ENCODE data around the gene GFY. TPM values are rescaled to one million over a fixed set of nuclear protein-coding genes. Genes with fewer than 3 reads are reported as not detected.
"Not testable (repeated sequence)": the region's sequence is repeated elsewhere in the genome, so short reads cannot be mapped to it uniquely, and the experiment has no call there.

GFY gene
- total RNA-seq, 2 experiments from 2014 or later, result not detected

DNA sequence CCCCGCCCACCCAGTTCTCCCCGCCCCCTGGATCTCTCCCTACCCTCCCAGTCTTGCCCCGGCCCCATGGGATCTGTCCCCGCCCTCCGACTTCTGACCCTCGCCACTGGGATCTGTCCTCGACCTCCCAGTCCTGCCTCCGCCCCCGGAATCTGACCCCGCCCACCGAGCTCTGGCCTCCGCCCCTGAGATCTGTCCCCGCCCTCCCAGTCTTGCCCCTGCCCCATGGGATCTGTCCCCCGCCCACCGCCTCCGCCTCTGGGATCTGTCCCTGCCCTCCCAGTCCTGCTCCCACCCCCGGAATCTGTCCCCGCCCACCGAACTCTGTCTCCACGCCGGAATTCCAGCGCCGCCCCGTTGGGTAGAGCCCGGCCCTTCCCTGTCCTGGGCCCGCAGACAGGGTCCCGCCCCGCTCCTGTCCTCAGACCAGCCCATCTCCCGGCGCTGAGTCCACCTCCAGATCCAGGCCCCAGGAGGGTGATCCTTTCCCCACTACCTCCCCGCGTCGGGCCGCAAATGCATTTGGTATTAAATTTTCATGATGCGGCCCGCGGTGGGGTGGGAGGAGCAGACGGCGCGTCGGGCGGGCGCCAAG is 17.7 kb downstream of the GFY start:
- H3K4me1 Mint-ChIP-seq, result peaks cover 56% of the 10 kb centered on the region
- H3K4me3 Mint-ChIP-seq, result peak overlapping the region; percentile 80
- ChIA-PET CTCF (interaction anchor here (0.6 to 2.2 kb wide), 12 partner anchors 9 to 449 kb away, joined by 3 to 11 read pairs (median 4); partner anchors contain the start of genes PIH1D1 and RUVBL2), POLR2A (interaction anchor here (1.0 to 3.4 kb wide), 3 partner anchors 9 to 50 kb away, joined by 3 to 19 read pairs (median 16); partner anchors contain the start of genes ALDH16A1 and PIH1D1)
- H3K36me3 Mint-ChIP-seq (ENCODE audit: low read depth), result peaks cover 24% of the 10 kb centered on the region
- peak; percentile 77 for DNase-seq
- peak overlapping the region; percentile 83 for H3K27ac Mint-ChIP-seq
- peaks cover 44% of the 10 kb centered on the region for H3K27me3 Mint-ChIP-seq
- H3K9me3 Mint-ChIP-seq, result no peaks in the 10 kb centered on the region

DNA sequence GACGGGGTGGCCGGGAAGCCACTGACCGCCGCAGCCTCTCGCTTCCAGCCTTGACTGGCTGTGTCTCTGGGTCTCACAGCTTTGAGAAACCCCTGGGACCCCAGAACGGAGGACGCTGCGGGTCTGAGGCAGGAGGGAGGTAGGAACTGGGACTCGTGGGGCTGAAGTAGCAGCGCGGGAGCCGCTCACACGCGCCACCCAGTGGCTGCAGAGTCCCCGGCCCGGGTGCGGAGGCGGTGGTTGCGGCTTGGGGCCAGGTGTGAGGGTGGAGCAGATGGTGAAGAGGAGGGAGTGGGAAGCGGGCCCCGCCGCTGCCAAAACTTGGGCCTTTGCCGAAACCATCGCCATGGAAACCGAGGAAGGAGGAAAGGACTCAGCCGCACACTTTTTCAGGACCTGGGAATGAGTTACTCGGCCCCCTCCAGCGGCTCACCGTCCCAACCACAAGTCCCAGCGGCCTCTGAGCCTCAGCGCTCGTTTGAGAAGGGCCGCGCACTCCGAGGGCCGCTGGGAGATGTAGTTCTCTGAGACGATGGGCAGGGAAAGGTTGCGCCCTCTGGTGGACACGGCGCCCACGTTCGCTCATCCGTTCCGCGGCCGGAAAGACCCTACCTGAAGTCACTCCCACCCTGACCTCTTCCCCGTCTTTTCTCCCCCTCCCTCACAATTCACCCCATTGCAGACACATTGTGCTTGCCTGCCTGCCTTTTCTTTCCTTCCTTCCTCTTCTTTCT is 18.3 kb downstream of the GFY start:
- POLR2A ChIA-PET, result interaction anchor here (1.0 to 3.4 kb wide), 4 partner anchors 9 to 52 kb away, joined by 3 to 19 read pairs (median 10); partner anchors contain the start of genes ALDH16A1 and PIH1D1

DNA sequence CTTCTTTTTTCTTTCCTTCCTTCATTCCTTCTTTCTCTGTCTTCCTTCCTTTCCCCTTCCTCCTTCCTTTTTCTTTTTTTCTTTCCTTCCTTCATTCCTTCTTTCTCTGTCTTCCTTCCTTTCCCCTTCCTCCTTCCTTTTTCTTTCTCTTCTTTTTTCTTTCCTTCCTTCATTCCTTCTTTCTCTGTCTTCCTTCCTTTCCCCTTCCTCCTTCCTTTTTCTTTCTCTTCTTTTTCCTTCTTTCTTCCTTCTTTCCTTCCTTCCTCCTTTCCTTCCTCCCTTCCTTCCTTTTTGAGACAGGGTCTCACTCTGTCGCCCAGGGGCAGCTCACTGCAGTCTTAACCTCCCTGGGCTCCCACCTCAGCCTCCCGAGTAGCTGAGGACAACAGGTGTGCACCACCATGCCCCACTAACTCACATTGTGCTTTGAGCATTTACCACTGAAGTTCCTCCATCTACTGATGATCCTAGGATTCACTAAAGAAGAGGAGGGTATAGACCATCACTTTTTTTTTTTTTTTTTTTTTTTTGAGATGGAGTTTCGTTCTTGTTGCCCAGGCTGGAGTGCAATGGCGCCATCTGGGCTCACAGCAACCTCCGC is 19.0 kb downstream of the GFY start:
- H3K9me3 Mint-ChIP-seq, DNase-seq: not testable (repeated sequence)
- POLR2A ChIA-PET, result interaction anchor here (1.5 to 3.4 kb wide), 4 partner anchors 8 to 53 kb away, joined by 3 to 19 read pairs (median 10); partner anchors contain the start of genes ALDH16A1 and PIH1D1
- H3K4me3 Mint-ChIP-seq, result peak overlapping the region; percentile 80
- H3K27ac Mint-ChIP-seq, result peak overlapping the region; percentile 83
- H3K36me3 Mint-ChIP-seq (ENCODE audit: low read depth), result peaks cover 38% of the 10 kb centered on the region
- CTCF ChIA-PET, result interaction anchor here (0.6 to 2.5 kb wide), 10 partner anchors 26 to 1766 kb away, joined by 3 to 17 read pairs (median 4); partner anchors contain the start of gene FLT3LG
- peaks cover 31% of the 10 kb centered on the region for H3K27me3 Mint-ChIP-seq
- peaks cover 67% of the 10 kb centered on the region for H3K4me1 Mint-ChIP-seq

More for the DNA sequence above, 18.3 kb downstream of the GFY start:
- peak overlapping the region; percentile 80 for H3K4me3 Mint-ChIP-seq
- no peaks in the 10 kb centered on the region for H3K9me3 Mint-ChIP-seq
- peak; percentile 95 for DNase-seq
- H3K27me3 Mint-ChIP-seq, result peaks cover 38% of the 10 kb centered on the region
- CTCF ChIA-PET, result interaction anchor here (0.6 to 2.5 kb wide), 17 partner anchors 8 to 1767 kb away, joined by 3 to 17 read pairs (median 5); partner anchors contain the start of genes PIH1D1 and RUVBL2
- H3K4me1 Mint-ChIP-seq, result peaks cover 62% of the 10 kb centered on the region
- H3K27ac Mint-ChIP-seq, result peak overlapping the region; percentile 83
- peaks cover 31% of the 10 kb centered on the region for H3K36me3 Mint-ChIP-seq (ENCODE audit: low read depth)

- Mint-ChIP-seq H3K27ac (no peak overlapping the region), H3K27me3 (peaks cover 13% of the 10 kb centered on the region), H3K4me3 (no peak overlapping the region), H3K4me1 (peaks cover 76% of the 10 kb centered on the region), H3K9me3 (no peaks in the 10 kb centered on the region), H3K36me3 (ENCODE audit: low read depth) (peaks cover 53% of the 10 kb centered on the region)
- ChIA-PET CTCF (interaction anchor here (0.7 to 2.5 kb wide), 7 partner anchors 24 to 243 kb away, joined by 3 to 17 read pairs (median 10); partner anchors contain the start of genes ADM5 and FLT3LG), POLR2A (interaction anchor here (1.2 to 1.5 kb wide), 2 partner anchors 27 to 52 kb away, joined by 3 to 5 read pairs; no protein-coding TSS in a partner anchor)
- no peak for DNase-seq
Measured at GRCh38 chr19:49445997-49446396, 20.8 kb downstream of the GFY start.

- Mint-ChIP-seq H3K27me3 (no peaks in the 10 kb centered on the region), H3K36me3 (ENCODE audit: low read depth) (peaks cover 60% of the 10 kb centered on the region), H3K4me3 (no peak overlapping the region), H3K9me3 (no peaks in the 10 kb centered on the region), H3K4me1 (peaks cover 73% of the 10 kb centered on the region), H3K27ac (no peak overlapping the region)
- peak; percentile 34 for DNase-seq
- ChIA-PET CTCF (interaction anchor here (1.1 to 1.3 kb wide), 2 partner anchors 29 to 56 kb away, joined by 3 read pairs; no protein-coding TSS in a partner anchor), POLR2A (interaction anchor here (1.4 kb wide), 1 partner anchor 22 kb away, joined by 7 read pairs; no protein-coding TSS in a partner anchor)
Measured at GRCh38 chr19:49447485-49448431, 22.6 kb downstream of the GFY start.

DNA sequence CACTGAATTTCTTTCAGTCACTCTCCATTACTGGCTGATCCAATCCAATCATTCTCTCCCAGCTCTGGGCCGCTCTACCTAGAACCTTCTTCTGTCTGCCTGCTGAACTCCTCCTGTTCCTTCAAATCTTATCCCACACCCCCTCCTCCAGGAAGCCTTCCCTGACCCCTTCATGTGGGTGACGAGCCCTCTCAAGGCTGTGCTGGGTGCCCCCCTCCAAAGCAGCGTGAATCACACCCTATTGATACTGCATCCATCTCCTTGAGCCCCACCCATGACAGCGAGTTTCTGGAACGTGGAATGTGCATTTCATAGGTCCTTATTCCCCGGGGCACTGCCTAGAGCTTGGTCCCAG is 23.2 kb downstream of the GFY start:
- no peak for DNase-seq
- H3K36me3 Mint-ChIP-seq (ENCODE audit: low read depth), result peaks cover 60% of the 10 kb centered on the region
- CTCF ChIA-PET, result interaction anchor here (1.1 to 1.3 kb wide), 2 partner anchors 29 to 57 kb away, joined by 3 read pairs; no protein-coding TSS in a partner anchor
- peaks cover 75% of the 10 kb centered on the region for H3K4me1 Mint-ChIP-seq
- H3K27ac Mint-ChIP-seq, result no peak overlapping the region
- POLR2A ChIA-PET, result interaction anchor here (1.4 kb wide), 1 partner anchor 22 kb away, joined by 7 read pairs; no protein-coding TSS in a partner anchor
- H3K4me3 Mint-ChIP-seq, result no peak overlapping the region
- no peaks in the 10 kb centered on the region for H3K27me3 Mint-ChIP-seq
- H3K9me3 Mint-ChIP-seq, result no peaks in the 10 kb centered on the region

DNA sequence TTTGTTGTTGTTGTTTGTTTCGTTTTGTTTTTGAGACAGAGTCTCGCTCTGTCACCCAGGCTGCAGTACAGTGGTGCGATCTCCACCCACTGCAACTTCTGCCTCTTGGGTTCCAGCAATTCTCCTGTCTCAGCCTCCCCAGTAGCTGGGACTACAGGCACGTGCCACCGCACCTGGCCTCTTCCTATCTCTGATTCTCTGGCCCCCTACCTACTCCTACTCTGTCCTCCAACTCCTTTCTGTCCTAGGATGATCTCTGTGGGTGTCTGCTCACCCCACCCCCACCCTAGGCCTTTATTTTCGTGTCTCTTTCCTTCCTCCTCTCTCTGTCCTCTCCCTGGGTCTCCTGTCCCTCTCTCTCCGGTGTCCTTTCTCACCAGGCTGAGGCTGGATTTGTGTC is 25.2 kb downstream of the GFY start:
- Mint-ChIP-seq H3K9me3 (no peaks in the 10 kb centered on the region), H3K36me3 (ENCODE audit: low read depth) (peaks cover 55% of the 10 kb centered on the region), H3K4me1 (peaks cover 73% of the 10 kb centered on the region), H3K27me3 (no peaks in the 10 kb centered on the region), H3K27ac (peak overlapping the region; percentile 100), H3K4me3 (peak overlapping the region; percentile 99)
- DNase-seq, result no peak
- POLR2A ChIA-PET, result interaction anchor here (0.9 to 6.8 kb wide), 3 partner anchors 14 to 59 kb away, joined by 3 to 192 read pairs (median 5); partner anchors contain the start of gene FLT3LG
- CTCF ChIA-PET, result interaction anchor here (0.7 to 10.1 kb wide), 5 partner anchors 8 to 121 kb away, joined by 3 to 159 read pairs (median 14); partner anchors contain the start of gene FLT3LG

- POLR2A ChIA-PET, result interaction anchor here (0.8 to 6.8 kb wide), 16 partner anchors 9 to 225 kb away, joined by 3 to 192 read pairs (median 4); partner anchors contain the start of genes CD37, FLT3LG, KASH5 and PRMT1
- CTCF ChIA-PET, result interaction anchor here (0.6 to 10.1 kb wide), 10 partner anchors 9 to 1060 kb away, joined by 3 to 159 read pairs (median 4); partner anchors contain the start of genes FLT3LG and RUVBL2
- Mint-ChIP-seq H3K27ac (peak within 1 kb of the TSS; percentile 100), H3K4me1 (peaks cover 72% of the 10 kb centered on the region), H3K36me3 (ENCODE audit: low read depth) (peaks cover 54% of the 10 kb centered on the region), H3K9me3 (no peaks in the 10 kb centered on the region), H3K27me3 (no peaks in the 10 kb centered on the region), H3K4me3 (peak within 1 kb of the TSS; percentile 99)
- peak; percentile 97 for DNase-seq
Measured at GRCh38 chr19:49451430-49452181, 26.4 kb downstream of the GFY start, which contains the start of gene PIH1D1. TSS of gene PIH1D1 (minus strand) at chr19:49451814. CDS start at chr19:49451574, 240 bp downstream.

DNA sequence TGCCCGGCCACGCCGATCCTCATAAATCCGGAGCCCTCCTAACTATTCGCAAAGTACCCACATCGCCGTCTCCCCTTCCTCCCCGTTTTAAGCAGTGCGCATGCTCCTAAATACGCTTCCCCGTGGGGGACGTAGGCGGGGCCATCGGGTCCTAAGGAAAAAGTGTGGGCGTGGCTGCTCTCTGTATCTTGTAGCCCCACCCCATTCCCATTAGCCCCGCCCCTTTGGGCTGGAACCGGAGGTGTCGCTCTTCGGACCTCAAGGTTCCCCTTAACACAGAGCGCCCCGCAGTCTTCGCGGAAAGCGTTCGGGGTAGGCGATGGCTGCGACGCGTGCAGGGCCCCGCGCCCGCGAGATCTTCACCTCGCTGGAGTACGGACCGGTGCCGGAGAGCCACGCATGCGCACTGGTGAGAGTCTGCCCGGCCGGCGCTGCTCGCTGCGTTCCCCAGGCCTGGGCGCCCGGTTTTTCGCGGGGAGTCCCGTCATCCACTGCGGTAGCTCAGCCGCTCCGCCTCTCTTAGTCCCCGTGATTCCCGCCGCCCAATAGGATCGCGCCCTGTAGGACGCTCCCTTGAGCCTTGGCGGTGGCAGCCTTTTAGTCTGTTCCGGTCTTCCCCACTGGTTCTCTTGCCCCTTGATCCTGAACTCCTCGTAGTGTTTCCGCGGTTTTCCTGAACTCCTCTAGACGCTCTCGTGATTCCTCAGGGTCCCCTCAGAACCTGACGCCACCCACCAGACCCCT is 28.0 kb downstream of the GFY start, which contains the start of gene ALDH16A1:
TSS of gene ALDH16A1 (plus strand) at position 213 of the 744 bp plus-strand sequence. CDS start at position 320, 107 bp downstream.
- Mint-ChIP-seq H3K4me1 (peaks cover 71% of the 10 kb centered on the region), H3K4me3 (peak within 1 kb of the TSS; percentile 99), H3K9me3 (no peaks in the 10 kb centered on the region), H3K27ac (peak within 1 kb of the TSS; percentile 100), H3K36me3 (ENCODE audit: low read depth) (peaks cover 44% of the 10 kb centered on the region), H3K27me3 (no peaks in the 10 kb centered on the region)
- ChIA-PET POLR2A (interaction anchor here (0.6 to 6.8 kb wide), 21 partner anchors 9 to 460 kb away, joined by 3 to 192 read pairs (median 4); partner anchors contain the start of genes FLT3LG, GYS1, RPL13A and RPS11), CTCF (interaction anchor here (0.6 to 10.1 kb wide), 7 partner anchors 14 to 460 kb away, joined by 3 to 159 read pairs (median 6); partner anchors contain the start of genes FLT3LG, GYS1 and RUVBL2)
- peak; percentile 98 for DNase-seq

GRCh38 chr19:49453757-49454240 is 28.6 kb downstream of the GFY start:
- POLR2A ChIA-PET, result interaction anchor here (0.8 to 6.8 kb wide), 17 partner anchors 8 to 460 kb away, joined by 3 to 192 read pairs (median 3); partner anchors contain the start of genes CD37, FLT3LG, GYS1 and RPL13A

More at GRCh38 chr19:49453757-49454240, 28.6 kb downstream of the GFY start:
- Mint-ChIP-seq H3K27me3 (no peaks in the 10 kb centered on the region), H3K4me3 (peak overlapping the region; percentile 99), H3K36me3 (ENCODE audit: low read depth) (peaks cover 38% of the 10 kb centered on the region), H3K4me1 (peaks cover 71% of the 10 kb centered on the region), H3K27ac (peak overlapping the region; percentile 100), H3K9me3 (no peaks in the 10 kb centered on the region)
- CTCF ChIA-PET, result interaction anchor here (1.0 to 10.1 kb wide), 7 partner anchors 13 to 115 kb away, joined by 3 to 159 read pairs (median 6); partner anchors contain the start of gene FLT3LG
- DNase-seq, result no peak
